Activated CD8-positive, alpha-beta memory T cell treated with anti-CD3 and anti-CD28 coated beads, Interleukin-2, amount 50 U/mL, for 24 hours (primary cell): ENCODE data around the gene MINAR2.

Source experiments
- DNase-seq: peaks from one replicate; pipeline ENCODE4 v3.0.0-alpha.2; 2020; ENCODE audit errors: extremely low read depth

MINAR2 gene

DNA sequence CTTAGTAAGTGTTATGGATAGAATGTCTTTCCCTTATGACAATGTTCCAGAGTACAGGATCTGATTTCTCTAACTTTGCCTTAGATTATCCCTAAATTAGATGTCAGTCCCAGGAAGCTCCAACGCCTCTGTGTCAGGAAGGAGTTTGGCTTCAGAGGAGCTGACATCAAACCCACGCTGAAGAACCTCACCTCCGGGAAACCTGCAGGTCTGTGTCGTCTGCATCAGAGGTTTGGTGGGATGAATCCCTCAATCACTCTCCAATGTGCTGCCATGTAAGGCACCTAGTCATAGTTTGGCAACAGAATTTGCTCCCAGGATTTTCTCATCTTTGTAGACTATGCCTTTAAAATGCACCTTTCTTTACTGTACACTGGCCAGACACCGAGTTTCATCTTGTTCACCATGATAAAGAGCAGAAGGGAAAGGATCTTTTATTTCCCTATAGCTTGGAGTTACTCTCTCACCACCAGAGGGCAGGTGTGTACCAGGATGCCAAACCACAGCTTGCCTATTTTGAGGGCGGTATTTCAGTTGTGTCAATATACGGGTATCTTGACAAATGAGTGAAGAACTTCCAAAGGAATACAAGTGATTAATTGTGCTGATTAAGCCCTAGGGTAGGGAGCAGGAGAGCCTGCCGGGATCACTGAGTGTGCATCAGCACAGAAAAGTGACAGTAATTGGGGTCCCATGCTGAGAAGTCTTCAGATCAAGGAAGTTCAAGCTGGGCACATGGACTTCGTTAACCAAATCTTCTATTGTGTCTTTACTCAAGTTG, 23.4 kb downstream of the MINAR2 start:
- DNase-seq = peak; percentile 6

DNA sequence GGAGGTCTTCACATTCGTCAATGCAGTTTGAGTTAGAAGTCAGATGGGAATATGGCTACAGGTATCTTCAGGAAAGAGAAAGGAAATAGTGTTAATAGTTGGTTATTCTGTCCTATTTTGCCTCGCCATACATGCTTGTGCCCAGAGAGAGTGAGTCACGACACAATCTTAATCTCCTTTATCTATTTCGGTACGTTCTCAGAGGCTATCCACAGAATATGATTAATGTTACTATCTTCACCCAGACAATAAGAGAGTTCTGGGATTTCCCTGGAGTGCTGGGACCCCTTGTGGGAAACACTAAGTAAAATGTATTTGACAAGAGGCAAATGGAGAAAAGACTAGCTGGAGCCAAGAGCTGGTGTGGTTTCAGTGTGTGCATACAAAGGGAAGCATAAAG, 25.5 kb downstream of the MINAR2 start:
- no peak for DNase-seq

- no peak for DNase-seq
Observed at GRCh38 chr5:129781594-129781993, 33.7 kb downstream of the MINAR2 start.

DNA sequence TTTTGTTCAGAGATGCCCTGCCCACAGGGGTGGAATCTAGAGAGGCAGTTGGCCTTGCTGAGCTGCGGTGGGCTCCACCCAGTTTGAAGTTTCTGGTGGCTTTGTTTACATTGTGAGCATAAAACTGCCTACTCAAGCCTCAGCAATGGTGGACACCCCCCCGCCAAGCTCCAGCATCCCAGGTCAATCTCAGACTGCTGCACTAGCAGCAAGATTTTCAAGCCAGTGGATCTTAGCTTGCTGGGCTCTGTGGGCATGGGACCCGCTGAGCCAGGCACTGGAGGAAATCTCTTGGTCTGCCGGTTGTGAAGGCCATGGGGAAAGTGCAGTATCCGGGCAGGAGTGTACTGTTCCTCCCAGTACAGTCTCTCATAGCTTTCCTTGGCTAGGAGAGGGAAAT, 55.5 kb downstream of the MINAR2 start:
- no peak for DNase-seq

DNA sequence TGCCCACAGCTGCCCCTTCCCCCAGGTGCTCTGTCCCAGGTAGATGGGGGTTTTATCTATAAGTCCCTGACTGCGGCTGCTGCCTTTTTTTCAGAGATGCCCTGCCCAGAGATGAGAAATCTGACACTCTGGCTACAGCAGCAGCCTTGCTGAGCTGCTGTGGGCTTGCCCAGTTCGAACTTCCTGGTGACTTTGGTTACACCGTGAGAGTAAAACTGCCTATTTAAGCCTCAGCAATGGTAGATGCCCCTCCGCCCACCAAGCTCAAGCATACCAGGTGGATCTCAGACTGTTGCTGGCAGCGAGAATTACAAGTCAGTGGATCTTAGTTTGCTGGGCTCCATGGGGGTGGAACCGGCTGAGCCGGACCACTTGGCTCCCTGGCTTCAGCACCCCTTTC, 56.8 kb downstream of the MINAR2 start:
- no peak for DNase-seq

GRCh38 chr5:129807162-129807814, 59.4 kb downstream of the MINAR2 start:
- no peak for DNase-seq
